HG03175 (cell line): ENCODE measurements around the gene MROH2A.
"Not testable (repeated sequence)": the region's sequence is repeated elsewhere in the genome, so short reads cannot be mapped to it uniquely, and the experiment has no call there.

Source experiments
- ATAC-seq: cut with Tn5 transposase; IDR thresholded peaks from one replicate; pipeline ENCODE4 v1.9.1; 2021; ENCODE audit warnings: mild to moderate bottlenecking, moderate library complexity; ENCODE audit not compliant: unreplicated experiment

The MROH2A gene

DNA sequence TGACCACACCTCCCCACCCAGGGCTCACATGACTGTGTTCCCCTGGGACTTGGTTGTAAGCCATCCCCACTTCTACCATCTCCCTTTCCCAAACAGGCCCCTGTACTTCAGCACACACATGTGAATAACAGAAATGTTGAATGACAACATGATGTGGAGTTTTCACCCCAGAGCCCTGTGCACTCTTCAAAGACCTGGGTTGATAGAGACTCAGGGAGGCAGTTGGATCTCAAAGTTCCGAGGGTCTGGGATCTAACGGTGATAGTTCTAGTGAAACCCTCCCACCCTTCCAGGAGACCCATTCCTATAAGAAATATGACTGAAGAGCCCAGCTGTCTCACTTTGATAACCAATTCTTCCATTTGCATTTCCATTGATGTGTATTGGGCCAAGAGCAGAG lies at the start of gene MROH2A:
TSS of gene MROH2A (plus strand) at position 301 of the 400 bp plus-strand sequence. CDS start 1,029 bp downstream, outside the sequence.
- ATAC-seq = no peak

DNA sequence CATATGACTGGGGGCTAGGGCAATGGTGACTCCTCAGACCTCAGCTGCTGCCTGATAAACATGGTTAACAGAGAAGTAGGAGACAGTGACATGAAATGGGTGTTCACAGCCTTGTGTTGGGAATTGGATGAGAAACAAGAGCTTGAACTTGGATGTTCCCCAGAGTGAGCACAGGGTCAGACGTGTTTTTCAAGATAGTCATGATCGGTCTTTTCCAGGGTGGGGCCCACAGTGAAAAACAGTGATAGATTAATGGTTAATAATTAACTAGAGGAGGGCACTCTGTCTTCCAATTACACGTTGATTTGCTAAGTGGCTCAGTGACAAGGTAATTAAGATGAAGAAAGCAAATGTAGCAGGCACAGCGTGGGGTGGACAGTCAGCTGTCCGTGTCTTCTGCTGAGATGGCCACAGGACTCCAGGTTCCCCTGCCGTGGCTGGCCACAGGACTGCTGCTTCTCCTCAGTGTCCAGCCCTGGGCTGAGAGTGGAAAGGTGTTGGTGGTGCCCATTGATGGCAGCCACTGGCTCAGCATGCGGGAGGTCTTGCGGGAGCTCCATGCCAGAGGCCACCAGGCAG lies 49.3 kb upstream of the MROH2A start, which contains the start of gene UGT1A3:
TSS of gene UGT1A3 (plus strand) at position 320 of the 579 bp plus-strand sequence. CDS start at position 405, 85 bp downstream.
- ATAC-seq = no peak

DNA sequence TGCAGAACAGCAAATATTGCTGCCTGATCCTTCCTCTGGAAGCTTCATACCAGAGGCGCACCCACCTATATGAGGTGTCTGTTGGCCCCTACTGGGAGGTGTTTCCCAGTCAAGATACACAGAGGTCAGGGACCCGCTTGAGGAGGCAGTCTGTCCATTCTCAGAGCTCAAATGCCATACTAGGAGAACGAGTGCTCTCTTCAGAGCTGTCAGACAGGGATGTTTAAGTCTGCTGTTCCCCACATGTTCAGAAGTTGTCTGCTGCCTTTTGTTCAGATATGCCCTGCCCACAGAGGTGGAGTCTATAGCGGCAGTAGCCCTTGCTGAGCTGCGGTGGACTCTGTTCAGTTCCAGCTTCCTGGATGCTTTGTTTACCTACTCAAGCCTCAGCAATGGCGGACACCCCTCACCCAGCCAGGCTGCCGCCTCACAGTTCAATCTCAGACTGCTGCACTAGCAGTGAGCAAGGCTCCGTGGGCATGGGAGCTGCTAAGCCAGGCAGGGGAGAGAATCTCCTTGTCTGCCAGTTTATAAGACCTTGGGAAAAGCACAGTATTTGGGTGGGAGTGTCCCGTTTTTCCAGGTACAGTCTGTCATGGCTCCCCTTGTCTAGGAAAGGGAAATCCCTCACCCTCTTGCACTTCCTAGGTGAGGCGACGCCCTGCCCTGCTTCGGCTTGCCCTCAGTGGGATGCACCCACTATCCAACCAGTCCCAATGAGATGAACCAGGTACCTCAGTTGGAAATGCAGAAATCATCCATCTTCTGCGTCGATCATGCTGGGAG lies 41.1 kb upstream of the MROH2A start:
- not testable (repeated sequence) for ATAC-seq

DNA sequence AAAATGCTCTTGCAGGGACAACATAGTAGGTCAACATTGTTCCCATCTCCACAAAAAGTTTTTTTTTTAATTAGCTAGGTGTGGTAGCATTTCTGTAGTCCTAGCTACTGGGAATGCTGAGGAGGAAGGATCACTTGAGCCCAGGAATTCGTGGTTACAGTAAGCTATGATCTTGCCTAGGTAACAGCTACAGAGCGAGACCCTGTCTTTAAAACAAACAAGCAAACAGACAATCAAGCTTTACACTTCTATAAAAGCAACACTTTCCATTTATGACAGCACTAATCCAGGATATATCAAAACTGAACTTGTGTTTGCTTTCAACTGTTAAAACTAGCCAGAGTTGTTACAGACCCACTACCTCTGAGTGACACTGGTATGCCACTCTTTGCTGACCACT lies 37.3 kb upstream of the MROH2A start:
- no peak for ATAC-seq

DNA sequence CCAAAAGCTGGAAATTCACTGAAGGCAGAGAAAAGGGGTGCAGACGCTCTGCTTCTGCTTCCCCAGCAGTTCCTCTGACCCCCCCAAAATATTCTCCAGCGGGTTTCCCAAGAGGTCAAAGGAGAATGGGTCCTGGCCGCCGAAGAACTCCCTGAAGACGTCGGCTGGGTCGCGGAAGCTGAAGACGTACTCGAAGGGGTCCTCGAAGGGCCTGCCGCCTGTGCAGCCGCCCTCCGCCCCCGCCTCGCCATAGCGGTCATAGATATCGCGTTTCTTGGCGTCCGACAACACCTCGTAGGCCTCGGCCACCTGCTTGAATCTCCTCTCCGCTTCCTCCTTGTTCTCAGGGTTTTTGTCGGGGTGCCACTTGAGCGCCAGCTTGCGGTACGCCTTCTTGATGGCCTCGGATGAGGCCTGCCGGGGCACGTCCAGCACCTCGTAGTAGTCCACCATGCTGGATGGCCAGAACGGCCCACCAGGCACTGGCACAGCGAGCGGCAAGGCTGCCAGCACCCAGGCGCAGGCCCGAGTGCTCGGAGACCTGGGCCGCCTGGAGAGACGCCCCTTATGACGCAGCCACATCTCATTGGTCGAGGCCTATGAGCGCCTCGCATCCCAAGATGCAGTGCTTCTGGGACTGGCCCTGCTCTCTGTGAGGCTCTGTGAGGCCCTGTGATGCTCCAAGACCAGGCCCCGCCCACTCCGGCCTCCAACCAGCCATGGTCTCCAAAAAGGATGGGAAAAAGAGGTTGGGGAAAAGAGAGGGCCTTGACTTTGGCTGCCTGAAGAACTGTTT lies 34.5 kb upstream of the MROH2A start:
- no peak for ATAC-seq

DNA sequence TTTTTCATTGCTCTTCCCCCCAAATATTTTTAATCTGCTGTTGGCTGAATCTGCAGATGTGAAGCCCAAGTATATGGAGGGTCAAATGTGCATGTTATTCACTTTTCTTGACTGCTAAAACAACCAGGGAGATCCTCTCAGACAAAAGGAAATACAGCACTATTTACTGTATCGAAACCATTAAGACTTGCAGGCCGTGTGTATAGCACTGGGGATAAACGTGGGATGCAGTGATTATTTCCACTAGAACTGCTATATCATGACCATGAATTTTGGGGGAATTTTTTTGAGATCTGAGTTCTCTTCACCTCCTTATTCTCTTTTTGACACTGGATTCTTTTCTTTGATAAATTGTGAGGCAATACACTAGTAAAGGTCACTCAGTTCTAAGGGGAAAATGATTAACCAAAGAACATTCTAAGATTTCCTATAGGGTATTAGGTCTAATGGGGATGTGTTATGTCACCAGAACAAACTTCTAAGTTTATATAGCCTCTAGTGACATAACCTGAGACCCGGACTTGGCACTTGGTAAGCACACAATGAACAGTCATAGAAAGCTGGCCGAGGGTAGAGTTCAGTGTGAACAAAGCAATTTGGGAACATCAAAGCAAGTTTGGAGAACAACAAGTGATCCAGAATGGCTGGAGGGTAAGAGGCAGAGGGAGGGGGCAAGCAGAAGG lies 32.9 kb upstream of the MROH2A start:
- no peak for ATAC-seq

- ATAC-seq = not testable (repeated sequence)
These were observed 32.3 kb upstream of the MROH2A start for GRCh38 chr2:233745838-233746237.

- ATAC-seq = no peak
These were observed 31.5 kb upstream of the MROH2A start for GRCh38 chr2:233746475-233747282.

DNA sequence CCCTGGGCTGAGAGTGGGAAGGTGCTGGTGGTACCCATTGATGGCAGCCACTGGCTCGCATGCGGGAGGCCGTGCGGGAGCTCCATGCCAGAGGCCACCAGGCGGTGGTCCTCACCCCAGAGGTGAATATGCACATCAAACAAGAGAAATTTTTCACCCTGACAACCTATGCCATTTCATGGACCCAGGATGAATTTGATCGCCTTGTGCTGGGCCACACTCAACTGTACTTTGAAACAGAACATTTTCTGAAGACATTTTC lies 30.9 kb upstream of the MROH2A start:
- no peak for ATAC-seq

DNA sequence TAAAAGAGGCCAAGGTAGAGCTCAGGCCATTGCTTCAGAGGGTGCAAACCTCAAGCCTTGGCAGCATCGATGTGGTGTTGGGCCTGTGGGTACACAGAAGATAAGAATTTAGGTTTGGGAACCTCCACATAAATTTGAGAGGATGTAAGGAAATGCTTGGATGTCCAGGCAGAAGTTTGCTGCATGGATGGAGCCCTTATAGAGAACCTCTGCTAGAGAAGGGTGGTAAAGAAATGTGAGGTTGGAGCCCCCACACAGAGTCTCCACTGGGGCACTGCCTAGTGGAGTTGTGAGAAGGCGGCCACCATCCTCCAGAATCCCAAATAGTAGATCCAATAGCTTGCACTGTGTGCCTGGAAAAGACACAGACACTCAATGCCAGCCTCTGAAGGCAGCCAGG lies 27.4 kb upstream of the MROH2A start:
- ATAC-seq = not testable (repeated sequence)

DNA sequence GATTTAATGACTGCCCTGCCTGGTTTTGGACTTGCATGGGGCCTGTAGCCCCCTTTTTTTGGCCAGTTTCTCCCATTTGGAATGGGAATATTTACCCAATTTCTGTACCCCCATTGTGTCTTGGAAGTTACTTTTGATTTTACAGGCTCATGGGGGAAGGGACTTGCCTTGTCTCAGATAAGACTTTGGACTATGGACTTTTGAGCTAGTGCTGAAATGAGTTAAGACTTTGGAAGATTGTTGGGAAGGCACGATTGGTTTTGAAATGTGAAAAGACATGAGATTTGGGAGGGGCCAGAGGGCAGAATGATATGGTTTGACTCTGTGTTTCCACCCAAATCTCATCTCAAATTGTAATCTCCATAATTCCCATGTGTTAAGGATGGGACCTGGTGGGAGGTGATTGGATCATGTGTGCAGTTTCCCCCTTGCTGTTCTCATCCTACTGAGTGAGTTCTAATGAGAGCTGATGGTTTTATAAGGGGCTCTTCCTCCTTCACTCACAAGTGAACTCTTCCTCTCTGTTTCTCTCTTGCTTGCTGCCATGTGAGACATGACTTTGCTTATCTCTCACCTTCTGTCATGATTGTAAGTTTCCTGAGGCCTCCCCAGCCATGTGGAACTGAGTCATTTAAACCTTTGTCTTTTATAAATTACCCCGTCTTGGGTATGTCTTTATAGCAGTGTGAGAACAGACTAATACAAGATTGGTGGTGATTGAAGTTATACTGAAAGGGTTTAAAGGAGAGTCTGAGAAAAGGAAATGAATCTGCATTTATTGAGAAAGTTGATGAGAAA lies 26.7 kb upstream of the MROH2A start:
- ATAC-seq = not testable (repeated sequence)

DNA sequence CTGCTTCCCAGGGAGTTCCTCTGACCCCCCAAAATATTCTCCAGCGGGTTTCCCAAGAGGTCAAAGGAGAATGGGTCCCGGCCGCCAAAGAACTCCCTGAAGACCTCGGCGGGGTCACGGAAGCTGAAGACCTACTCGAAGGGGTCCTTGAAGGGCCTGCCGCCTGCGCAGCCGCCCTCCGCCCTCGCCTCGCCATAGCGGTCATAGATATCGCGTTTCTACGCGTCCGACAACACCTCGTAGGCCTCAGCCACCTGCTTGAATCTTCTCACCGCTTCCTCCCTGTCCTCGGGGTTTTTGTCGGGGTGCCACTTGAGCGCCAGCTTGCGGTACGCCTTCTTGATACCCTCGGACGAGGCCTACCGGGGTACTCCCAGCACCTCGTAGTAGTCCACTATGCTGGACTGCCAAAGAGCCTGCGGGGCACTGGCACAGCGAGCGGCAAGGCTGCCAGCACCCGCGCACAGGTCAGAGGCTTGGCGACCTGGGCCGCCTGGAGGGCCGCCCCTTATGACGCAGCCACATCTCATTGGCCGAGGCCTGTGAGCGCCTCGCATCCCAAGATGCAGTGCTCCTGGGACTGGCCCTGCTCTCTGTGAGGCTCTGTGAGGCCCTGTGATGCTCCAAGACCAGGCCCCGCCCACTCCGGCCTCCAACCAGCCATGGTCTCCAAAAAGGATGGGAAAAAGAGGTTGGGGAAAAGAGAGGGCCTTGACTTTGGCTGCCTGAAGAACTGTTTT lies 23.1 kb upstream of the MROH2A start:
- ATAC-seq = no peak

DNA sequence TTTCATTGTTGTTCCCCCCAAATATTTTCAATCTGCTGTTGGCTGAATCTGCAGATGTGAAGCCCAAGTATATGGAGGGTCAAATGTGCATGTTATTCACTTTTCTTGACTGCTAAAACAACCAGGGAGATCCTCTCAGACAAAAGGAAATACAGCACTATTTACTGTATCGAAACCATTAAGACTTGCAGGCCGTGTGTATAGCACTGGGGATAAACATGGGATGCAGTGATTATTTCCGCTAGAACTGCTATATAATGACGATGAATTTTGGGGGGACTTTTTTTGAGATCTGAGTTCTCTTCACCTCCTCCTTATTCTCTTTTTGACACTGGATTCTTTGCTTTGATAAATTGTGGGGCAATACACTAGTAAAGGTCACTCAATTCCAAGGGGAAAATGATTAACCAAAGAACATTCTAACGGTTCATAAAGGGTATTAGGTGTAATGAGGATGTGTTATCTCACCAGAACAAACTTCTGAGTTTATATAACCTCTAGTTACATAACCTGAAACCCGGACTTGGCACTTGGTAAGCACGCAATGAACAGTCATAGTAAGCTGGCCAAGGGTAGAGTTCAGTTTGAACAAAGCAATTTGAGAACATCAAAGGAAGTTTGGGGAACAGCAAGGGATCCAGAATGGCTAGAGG lies 21.6 kb upstream of the MROH2A start:
- ATAC-seq = no peak

DNA sequence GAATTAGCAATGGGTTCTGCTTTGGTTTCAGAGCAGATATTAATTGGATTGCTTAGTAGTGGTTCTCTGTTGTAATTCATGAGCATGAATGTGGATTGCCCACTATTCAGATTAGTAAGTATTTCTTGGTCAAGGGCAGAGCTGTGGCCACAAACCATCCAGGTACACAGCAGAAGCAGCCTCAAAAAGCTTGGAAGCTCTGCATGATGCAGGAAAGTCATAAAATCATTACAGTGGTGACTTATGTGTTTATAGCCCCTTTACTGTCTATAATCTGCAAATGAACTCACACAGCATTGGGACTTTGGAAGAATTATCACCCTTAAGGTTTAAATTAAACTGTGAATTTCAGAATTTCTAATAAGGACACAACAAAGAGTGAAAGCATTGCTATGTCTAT lies 20.0 kb upstream of the MROH2A start:
- ATAC-seq = no peak

DNA sequence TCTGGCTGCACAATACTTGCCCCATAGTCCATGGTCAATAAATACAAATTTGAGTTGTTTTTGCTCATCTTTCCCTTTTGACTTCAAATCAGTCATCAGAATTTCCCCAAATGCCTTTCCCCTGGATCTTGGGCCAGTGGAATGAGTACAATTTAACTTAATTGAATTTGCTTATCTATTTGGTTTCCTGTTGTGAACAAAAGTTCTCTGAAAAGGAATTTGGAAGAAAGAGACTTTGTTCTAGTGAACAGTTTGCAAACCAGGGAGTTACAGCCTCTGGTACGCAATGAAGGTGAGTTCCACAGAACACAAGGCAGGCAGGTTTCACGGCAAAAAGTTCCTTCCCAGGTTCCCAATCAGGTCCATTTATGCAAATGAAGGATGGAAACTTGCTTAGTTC lies 19.3 kb upstream of the MROH2A start:
- ATAC-seq = no peak

DNA sequence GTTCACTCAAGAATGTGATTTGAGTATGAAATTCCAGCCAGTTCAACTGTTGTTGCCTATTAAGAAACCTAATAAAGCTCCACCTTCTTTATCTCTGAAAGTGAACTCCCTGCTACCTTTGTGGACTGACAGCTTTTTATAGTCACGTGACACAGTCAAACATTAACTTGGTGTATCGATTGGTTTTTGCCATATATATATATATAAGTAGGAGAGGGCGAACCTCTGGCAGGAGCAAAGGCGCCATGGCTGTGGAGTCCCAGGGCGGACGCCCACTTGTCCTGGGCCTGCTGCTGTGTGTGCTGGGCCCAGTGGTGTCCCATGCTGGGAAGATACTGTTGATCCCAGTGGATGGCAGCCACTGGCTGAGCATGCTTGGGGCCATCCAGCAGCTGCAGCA lies 18.1 kb upstream of the MROH2A start, which contains the start of gene UGT1A1:
TSS of gene UGT1A1 (plus strand) at position 228 of the 400 bp plus-strand sequence. CDS start at position 246, 18 bp downstream.
- no peak for ATAC-seq

- no peak for ATAC-seq
These were observed 16.9 kb upstream of the MROH2A start for GRCh38 chr2:233761040-233761769.

GRCh38 chr2:233764264-233764663 lies 13.9 kb upstream of the MROH2A start:
- no peak for ATAC-seq
